Measurements from ENCODE around the gene SERPINB8.
"Not testable (repeated sequence)": the region's sequence is repeated elsewhere in the genome, so short reads cannot be mapped to it uniquely, and the experiment has no call there.

Gene SERPINB8, protein sequence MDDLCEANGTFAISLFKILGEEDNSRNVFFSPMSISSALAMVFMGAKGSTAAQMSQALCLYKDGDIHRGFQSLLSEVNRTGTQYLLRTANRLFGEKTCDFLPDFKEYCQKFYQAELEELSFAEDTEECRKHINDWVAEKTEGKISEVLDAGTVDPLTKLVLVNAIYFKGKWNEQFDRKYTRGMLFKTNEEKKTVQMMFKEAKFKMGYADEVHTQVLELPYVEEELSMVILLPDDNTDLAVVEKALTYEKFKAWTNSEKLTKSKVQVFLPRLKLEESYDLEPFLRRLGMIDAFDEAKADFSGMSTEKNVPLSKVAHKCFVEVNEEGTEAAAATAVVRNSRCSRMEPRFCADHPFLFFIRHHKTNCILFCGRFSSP

GRCh38 chr18:63969942-63970808, at the start of gene SERPINB8:
SERPINB8 (plus strand) TSS chr18:63970081; CDS start chr18:63978309, 8,228 bp downstream.
- DNase-seq = peak; percentile 96

DNA sequence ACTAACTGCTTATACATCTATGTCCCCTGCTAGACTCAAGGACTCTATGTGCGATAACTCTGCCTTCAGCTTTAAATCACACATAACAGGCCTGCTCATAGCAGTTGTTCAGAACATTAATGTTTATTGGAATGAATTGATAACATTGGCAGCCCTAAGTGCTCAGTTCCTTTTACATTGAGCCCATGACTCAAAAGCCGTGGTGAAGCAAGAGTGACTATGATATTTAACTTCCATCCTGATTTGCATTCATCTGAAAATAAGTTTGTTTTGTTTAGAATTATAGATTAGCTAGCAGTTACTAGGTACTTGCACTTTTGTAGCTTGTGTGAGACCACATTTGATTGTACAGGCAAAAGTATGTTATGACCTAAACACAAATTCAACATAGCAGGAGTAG, 47.8 kb upstream of the SERPINB8 start:
- DNase-seq = no peak

GRCh38 chr18:63924551-63924950, 45.3 kb upstream of the SERPINB8 start:
- DNase-seq = no peak

- DNase-seq = no peak
Observed at GRCh38 chr18:63928331-63928730, 41.5 kb upstream of the SERPINB8 start.

GRCh38 chr18:63929369-63929768, 40.5 kb upstream of the SERPINB8 start:
- DNase-seq = not testable (repeated sequence)

DNA sequence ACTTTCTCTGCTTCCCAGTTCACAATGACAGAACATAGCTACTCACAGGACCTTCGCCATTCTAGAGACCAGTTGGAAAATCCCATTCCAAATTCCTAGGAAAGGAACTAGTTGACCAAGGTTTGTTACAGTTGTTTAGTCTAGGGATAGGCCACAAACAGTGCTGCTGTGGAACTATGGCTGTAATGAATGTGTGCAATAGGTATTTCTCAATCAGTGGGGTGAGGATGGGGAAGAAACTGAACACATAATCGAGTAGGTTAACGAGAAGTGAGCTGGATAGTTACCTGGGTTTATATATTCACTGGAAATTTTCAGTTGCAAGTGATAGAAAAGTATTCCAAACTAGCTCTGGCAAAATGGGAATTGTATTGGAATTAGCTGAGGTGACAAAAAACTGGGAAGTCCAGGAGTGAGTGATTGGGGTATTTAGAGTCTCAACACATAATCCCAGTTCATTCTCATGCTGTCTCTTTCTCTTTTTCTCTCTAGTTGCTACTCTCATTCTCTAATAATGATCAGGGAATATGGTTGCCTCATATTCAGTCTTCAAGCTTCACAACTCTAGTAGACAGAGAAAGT, 39.0 kb upstream of the SERPINB8 start:
- DNase-seq = no peak

DNA sequence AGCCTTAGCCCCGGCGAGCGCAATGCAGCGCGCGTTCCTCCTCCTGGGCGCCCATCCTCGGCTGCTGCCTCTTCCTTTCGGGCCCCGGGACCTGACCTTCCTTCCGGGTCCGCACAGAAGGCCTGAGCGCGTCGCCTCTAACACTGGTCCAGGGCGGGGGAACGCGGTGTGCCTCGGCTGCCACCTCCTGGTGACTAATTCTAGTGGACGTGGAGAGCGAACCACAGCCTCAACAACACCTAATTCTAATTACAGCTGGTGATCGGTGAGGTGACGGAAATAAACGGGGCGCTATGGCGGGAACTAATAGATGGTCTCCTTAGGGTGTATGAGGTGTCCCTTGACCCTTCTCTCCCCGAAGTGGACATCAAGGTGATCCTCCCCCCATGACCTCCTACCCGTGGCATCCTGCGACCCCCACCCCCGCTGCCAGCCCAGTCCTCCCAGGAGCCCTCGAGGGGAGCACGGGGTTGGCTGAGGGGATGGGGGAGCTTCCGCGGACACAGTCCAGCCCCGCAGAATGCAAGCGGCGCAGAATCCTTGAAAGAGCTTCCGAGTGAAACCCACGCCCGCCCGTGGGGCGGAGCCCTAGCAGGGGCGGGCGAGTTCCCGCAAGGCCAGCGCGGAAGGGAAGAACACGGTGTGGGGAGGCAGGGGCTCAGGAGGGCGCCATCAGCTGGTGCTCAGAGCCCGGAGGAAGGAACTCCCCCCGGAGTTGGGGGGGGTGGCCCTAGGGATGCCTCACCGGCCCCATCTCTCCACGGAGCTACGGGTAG, 33.5 kb upstream of the SERPINB8 start:
- peak; percentile 88 for DNase-seq

DNA sequence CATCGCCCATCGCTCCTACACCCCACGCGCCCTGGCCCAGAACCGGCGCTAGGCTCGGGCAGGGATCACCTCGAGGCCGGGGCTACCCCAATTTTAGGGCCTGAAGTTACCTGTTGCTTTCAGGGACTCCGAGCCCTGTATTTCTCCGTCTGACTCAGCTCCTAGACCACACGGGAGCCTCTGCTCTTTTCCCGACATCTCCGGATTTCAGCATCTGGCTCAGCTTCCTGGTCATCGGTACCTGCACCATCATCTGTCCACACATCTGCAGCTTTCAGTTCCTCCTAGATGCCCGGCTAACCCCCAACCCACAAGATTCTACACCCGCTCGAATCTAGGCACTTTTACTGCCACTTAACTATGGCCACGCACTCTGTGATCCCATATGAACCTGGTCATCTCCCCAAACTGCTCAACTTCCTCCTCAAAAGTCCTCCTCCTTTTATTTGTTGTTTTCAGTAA, 32.9 kb upstream of the SERPINB8 start:
- DNase-seq = no peak

DNA sequence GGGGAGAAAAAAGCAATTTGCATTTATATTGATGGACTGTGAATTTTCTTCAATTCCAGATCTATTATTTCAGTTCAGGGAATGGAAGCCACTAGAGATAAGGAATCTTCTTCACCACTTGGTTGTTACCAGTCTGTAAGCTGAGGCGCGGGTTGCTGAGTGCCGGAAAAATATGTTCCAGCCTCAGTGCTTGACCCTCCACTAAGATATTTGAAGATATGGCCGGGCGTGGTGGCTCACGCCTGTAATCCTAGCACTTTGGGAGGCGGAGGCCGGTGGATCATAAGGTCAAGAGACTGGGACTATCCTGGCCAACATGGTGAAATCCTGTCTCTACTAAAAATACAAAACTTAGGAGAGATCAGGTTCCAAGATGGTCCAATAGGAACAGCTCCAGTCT, 29.9 kb upstream of the SERPINB8 start:
- DNase-seq = no peak

GRCh38 chr18:63940543-63941050, 29.3 kb upstream of the SERPINB8 start:
- DNase-seq = not testable (repeated sequence)

DNA sequence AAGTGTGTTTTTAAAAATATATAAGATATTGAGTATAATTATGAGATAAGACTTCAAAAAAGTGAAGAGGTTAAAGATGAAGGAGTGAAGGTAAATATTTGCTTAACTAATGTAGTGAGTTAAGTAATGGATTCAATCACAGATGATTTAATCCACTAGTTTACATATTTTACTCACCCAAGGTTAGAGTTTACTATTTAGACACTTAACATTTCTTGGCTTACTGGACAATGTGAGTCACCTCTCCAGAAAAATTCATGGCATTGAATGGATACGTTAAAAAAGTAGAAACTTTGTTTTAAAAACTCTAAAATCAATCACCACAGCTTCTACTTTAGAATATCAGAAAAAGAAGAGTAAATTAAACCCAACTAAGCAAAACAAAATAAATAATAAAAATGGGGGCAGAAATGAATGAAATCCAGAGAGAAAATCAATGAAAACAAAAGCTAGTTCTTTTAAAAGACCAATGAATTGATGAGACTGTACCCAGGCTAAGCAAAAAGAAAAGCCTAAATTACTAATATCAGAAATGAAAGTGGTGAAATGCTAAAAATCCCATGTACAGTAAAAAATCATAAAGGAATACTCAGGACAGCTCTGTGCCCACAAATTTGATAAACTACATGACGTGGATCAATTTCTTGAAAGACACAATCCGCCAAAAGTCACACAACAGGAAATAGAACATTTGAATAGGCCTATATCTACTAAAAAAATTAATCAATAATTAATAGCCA, 22.7 kb upstream of the SERPINB8 start:
- DNase-seq = no peak

GRCh38 chr18:63949068-63949737, 20.7 kb upstream of the SERPINB8 start, which contains the start of gene HMSD:
HMSD (plus strand) TSS chr18:63949301; CDS start chr18:63953456, 4,155 bp downstream.
- DNase-seq = peak; percentile 66

DNA sequence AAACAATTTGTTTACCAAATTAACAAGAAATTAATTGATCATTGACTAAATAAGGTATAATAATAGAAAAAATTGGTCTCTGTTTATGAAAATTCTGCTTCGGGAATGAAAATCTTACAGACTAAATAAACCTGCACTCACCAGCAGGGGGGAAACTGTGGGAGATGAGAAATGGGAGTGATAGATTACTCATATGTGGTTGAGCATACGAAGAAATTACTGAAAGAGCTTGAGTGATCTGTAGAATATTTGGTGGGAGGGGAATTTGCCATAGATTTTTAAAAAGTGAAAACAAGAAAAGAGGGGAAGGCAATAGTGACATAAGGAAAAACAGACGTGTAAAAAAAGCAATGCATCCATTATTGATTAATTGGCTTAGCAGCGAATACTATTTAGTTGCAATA, 18.6 kb upstream of the SERPINB8 start:
- no peak for DNase-seq

DNA sequence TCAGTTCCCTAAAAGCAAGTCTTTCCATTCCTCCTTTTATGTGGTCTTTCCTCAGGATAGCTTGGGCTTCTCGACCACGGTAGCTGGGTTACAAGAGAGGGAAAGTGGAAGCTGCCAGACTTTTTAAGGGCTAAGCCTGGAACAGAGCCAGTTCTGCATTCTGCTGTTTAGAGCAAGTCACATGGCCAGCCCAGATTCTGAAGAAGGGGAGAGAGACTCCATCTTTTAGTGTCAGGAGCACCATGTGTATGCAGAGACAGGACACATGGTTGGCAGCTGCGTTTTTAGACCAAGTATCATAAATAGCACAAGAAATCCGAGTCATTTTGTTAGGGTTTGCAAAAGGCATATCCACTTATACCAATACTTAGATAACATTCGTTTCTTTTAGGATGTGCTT, 16.1 kb upstream of the SERPINB8 start:
- no peak for DNase-seq

- no peak for DNase-seq
Observed at GRCh38 chr18:63956755-63957154, 13.1 kb upstream of the SERPINB8 start.

DNA sequence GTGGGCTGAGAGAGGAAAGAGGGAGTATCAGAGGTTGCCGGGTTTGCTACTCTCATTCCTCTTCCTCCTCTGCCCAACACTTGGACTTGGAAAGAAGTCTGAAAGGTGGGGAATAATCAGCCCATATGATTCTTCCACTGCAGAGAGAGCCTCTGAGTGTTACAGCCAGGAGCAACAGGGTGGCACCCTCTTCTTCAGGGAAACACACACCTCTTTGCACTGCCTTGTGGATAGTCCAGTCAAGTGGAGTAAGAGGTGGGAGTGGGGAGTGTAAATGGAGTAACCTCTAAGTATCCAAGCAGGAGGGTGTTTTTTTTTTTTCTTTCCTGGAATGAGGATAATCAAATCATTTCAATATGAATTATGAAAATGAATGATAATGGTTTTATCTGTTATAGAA, 9.0 kb upstream of the SERPINB8 start:
- DNase-seq = no peak

- DNase-seq = no peak
Observed at GRCh38 chr18:63961435-63961980, 8.4 kb upstream of the SERPINB8 start.

DNA sequence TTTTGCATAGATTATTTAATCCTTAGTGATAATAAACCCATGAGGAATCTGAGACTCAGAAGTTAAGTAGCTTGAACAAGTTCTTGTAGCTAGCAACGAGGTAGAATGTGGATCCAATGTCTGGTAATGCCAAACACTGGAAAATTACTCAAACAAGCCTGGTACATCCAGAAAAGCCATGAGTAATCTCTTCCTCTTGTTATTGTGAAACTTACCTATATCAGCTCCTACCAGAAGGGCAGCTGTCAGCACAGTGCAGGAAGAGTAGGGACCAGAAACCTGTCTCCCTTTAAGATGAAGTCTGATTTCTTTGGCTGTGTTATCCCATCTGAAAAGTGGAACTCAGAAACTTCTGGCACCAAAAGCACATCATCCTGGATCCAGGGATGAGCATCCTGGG, 7.7 kb upstream of the SERPINB8 start:
- DNase-seq = no peak

DNA sequence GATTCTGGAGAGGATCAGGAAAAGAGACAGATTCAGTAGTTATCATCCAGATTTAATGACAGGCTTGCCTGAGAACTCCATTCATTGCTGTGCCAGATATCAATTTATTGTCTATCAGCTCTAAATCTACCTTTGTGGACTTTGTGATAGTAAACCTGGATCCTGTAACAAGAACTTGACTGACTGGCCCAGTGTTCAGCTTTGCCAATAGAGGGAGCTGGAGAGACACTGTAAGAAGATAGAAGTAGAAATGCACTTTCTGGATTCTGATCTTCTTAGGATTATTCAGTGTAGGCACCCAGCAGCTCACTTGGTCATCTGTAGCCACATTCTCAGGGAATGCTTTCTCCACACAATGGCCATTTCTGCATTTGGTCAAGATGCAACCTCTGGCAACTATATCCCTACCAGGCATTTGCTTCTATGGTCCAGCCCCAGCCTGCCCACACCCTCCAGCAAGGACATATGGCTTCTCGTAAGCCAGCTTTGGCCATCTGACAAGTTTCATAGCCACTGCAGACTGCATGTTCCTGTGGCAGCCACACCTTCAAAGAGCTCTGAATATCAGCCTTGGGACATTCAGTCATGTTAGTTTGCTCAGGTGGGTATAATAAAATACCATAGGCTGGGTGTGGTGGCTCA, 6.1 kb upstream of the SERPINB8 start:
- no peak for DNase-seq

- DNase-seq = no peak
Observed at GRCh38 chr18:63964908-63965307, 5.0 kb upstream of the SERPINB8 start.

Measured in retina (tissue), 1 donor.